HFFc6 (cell line): ENCODE results near the gene RNF150. TPM values are rescaled to one million over a fixed set of nuclear protein-coding genes. Genes with fewer than 3 reads are reported as not detected.

ENCODE experiments used
- DNase-seq: peaks from one replicate; pipeline ENCODE4 v3.0.0-alpha.2; 2018
- H3K27ac Mint-ChIP-seq: 2 replicates; pipeline ENCODE4 v1.8.0; 2020; ENCODE audit warnings: mild to moderate bottlenecking, mixed read lengths
- H3K27me3 Mint-ChIP-seq: 2 replicates; pipeline ENCODE4 v1.8.0; 2021; ENCODE audit warnings: mild to moderate bottlenecking, moderate library complexity, mixed read lengths; ENCODE audit not compliant: insufficient read depth
- H3K36me3 Mint-ChIP-seq: 2 replicates; pipeline ENCODE4 v1.8.0; 2021; ENCODE audit warnings: low read depth, mixed read lengths
- H3K4me1 Mint-ChIP-seq: 2 replicates; pipeline ENCODE4 v1.8.0; 2020; ENCODE audit warnings: low read depth, mixed read lengths
- H3K4me3 Mint-ChIP-seq: 2 replicates; pipeline ENCODE4 v1.8.0; 2020; ENCODE audit warnings: mild to moderate bottlenecking, moderate library complexity, mixed read lengths
- H3K9me3 Mint-ChIP-seq: 2 replicates; pipeline ENCODE4 v1.8.0; 2020; ENCODE audit warnings: mild to moderate bottlenecking, mixed read lengths
- total RNA-seq, 6 experiments: library from RNA; stranded (reverse); fragmentation: NEBNext Ultra II Directional; extraction: Animal tissue kit (Norgen Biotek cat#: 25700); gene quantifications; 2 replicates in 1 of 6; 3 replicates in 5 of 6; pipeline ENCODE4 v1.2.3, GENCODE V29; 2021
- TF ChIP-seq, protein P1 (sequence below): fragments of 200-600 bp; sonication (generic); IDR thresholded peaks from 2 replicates; pipeline ENCODE4 v1.5.0; 2021; ENCODE audit warnings: antibody characterized with exemption, mild to moderate bottlenecking

Gene RNF150
- total RNA-seq, 6 experiments from 2014 or later: 15.1 to 24.2 (median 20.7) TPM

DNA sequence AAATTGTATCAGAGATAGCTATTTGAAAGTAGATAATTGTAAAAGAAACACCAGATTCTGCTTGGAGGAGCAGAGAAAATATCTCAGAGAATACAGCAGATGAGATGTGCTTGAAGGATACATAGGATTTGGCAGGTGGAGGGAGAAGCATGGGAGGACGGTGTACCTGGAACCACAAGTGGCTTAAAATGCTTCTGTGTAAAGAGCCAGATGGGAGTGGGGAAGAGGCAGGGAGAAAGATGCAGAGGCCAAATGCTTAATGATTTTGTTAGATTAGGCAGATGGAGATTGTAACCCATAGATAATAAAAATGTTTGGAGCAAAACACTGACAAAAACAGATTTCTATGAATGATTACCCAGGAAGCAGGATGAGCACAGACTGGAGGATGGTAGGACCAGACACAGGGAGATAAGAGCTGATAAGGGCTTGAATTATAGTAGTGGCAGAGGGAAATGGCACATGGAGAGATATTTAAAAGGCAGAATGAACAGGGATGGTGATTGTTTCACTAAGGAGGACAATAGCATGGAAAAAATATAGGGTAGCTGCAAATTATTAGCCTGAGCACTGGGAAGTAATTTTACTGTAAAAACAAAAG is 231.4 kb downstream of the RNF150 start:
- peaks cover 2% of the 10 kb centered on the region; the same call in 1 of the 2 replicates for H3K27me3 Mint-ChIP-seq
- no peak for DNase-seq
- H3K36me3 Mint-ChIP-seq: 0 out of 2 replicates have a peak, but pooled peaks cover 3% of the 10 kb centered on the region
- no peak overlapping the region for H3K4me3 Mint-ChIP-seq
- no peaks in the 10 kb centered on the region for H3K9me3 Mint-ChIP-seq
- peaks cover 14% of the 10 kb centered on the region for H3K4me1 Mint-ChIP-seq
- TF ChIP-seq, protein P1, sequence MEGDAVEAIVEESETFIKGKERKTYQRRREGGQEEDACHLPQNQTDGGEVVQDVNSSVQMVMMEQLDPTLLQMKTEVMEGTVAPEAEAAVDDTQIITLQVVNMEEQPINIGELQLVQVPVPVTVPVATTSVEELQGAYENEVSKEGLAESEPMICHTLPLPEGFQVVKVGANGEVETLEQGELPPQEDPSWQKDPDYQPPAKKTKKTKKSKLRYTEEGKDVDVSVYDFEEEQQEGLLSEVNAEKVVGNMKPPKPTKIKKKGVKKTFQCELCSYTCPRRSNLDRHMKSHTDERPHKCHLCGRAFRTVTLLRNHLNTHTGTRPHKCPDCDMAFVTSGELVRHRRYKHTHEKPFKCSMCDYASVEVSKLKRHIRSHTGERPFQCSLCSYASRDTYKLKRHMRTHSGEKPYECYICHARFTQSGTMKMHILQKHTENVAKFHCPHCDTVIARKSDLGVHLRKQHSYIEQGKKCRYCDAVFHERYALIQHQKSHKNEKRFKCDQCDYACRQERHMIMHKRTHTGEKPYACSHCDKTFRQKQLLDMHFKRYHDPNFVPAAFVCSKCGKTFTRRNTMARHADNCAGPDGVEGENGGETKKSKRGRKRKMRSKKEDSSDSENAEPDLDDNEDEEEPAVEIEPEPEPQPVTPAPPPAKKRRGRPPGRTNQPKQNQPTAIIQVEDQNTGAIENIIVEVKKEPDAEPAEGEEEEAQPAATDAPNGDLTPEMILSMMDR: no peak
- no peak overlapping the region for H3K27ac Mint-ChIP-seq

DNA sequence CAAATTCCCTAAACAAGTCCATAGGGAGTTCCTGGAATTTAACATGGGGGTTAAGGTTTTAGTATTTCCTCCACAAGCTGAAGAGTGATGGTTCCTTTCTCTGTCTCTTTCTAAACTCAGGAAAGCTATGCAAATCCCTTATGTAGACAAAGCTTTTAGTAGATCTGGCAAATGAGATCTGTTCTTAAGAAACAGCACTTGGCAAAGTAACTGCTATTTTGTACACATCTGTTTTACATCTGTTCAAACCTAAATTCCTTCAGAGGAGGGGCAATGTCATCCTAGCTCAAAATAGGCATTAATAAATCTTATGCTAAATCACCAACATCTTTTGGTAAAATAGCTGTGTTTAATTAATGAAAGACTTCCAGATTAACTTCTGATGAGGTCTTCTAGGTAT is 239.3 kb downstream of the RNF150 start:
- Mint-ChIP-seq H3K4me1 (peaks cover 25% of the 10 kb centered on the region), H3K9me3 (no peaks in the 10 kb centered on the region), H3K36me3 (no peaks in the 10 kb centered on the region), H3K27ac (no peak overlapping the region), H3K4me3 (no peak overlapping the region), H3K27me3 (no peaks in the 10 kb centered on the region; the same call in 1 of the 2 replicates)
- DNase-seq: no peak
- TF ChIP-seq, protein P1: no peak

DNA sequence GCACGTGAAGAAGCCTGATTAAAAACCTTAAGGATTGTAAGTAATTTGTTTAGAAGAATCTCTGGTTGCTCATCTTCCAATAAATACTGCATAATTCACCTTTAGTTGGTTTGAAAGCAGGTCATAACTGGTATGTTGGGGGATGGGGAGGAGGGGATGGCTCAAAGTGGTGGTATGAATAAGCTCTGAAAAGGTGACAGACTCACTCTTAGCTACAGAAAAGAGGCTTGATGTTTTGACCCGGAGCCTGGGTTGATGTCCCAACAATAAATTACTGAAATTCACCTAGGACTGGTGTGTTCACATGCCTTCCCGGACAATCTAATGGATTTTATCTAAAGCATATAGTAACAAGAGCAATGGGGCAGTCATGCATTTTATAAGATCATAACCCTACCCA is 245.2 kb downstream of the RNF150 start:
- H3K4me1 Mint-ChIP-seq: peaks cover 18% of the 10 kb centered on the region
- H3K27me3 Mint-ChIP-seq: peaks cover 2% of the 10 kb centered on the region
- no peaks in the 10 kb centered on the region; the same call in 1 of the 2 replicates for H3K9me3 Mint-ChIP-seq
- DNase-seq: no peak
- TF ChIP-seq, protein P1: no peak
- no peak overlapping the region for H3K4me3 Mint-ChIP-seq
- no peak overlapping the region for H3K27ac Mint-ChIP-seq
- peaks cover 8% of the 10 kb centered on the region; the same call in 1 of the 2 replicates for H3K36me3 Mint-ChIP-seq

DNA sequence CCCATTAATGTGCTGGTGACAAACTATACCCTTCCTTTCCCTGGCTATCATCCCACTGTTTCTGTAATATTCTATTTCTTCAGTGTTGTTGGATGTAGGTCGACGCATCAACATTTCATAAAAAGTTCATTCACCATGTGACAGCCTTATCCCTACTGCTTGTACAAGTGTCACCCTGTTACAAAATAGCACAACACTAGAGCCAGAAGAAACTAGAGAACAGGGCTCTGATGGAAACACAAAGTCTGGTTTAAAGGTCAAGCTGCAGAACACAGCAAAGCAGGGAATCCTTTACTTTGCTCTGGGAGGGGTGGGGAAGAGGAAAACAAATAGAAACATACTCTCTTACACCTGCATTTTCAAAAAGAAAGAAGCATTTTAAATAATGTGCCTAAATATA is 245.8 kb downstream of the RNF150 start:
- no peak overlapping the region for H3K4me3 Mint-ChIP-seq
- no peak for DNase-seq
- peaks cover 2% of the 10 kb centered on the region for H3K27me3 Mint-ChIP-seq
- TF ChIP-seq, protein P1: no peak
- H3K36me3 Mint-ChIP-seq: peaks cover 8% of the 10 kb centered on the region; the same call in 1 of the 2 replicates
- no peak overlapping the region for H3K27ac Mint-ChIP-seq
- H3K4me1 Mint-ChIP-seq: peaks cover 18% of the 10 kb centered on the region
- H3K9me3 Mint-ChIP-seq: no peaks in the 10 kb centered on the region; the same call in 1 of the 2 replicates

DNA sequence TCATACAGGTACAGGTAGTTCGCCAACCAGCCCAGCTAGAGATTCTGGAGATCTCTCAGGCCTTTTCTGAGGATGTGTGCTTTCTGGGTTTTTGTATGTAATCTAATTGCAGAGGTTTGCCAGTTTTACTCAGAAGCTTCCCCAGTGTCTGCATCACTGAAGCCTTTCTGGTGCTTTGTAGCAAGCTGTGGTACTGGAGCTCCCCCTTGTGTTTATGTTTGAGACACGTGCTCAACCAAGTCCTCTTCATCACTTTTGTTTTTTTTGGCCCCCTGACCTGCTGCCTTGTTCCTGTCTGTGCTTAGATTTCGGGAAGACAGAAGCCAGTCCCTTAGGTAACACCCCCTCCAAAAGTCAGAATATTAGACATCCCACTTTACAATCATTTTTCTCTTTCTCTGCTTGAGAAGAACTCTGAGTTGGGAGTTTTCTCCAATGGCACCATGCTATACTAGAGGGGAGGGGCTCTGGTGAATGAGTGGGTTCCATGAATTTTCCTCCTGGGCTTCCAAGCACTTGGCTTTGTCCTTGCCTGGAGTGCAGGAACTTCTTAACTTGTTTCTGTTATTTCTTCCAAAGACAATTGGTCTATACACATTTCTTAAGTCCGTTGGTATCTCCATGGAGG is 248.7 kb downstream of the RNF150 start:
- DNase-seq: peak; percentile 69
- Mint-ChIP-seq H3K4me3 (no peak overlapping the region; the same call in 1 of the 2 replicates), H3K36me3 (peaks cover 17% of the 10 kb centered on the region; the same call in 1 of the 2 replicates), H3K9me3 (peaks cover 7% of the 10 kb centered on the region), H3K27ac (no peak overlapping the region), H3K4me1 (peaks cover 14% of the 10 kb centered on the region), H3K27me3 (peaks cover 2% of the 10 kb centered on the region; the same call in 1 of the 2 replicates)
- TF ChIP-seq, protein P1: peak; percentile 81
